GM18517 (cell line): Measurements from ENCODE around the gene ITPR1.

Experiments
- ATAC-seq: cut with Tn5 transposase; IDR thresholded peaks from one replicate; pipeline ENCODE4 v1.9.1; 2021; ENCODE audit warnings: mild to moderate bottlenecking, moderate library complexity; ENCODE audit not compliant: unreplicated experiment

Gene ITPR1

GRCh38 chr3:4770561-4770960, 277.4 kb downstream of the ITPR1 start:
- ATAC-seq, result no peak

- ATAC-seq, result no peak
These were observed 278.1 kb downstream of the ITPR1 start for GRCh38 chr3:4771243-4771642.

GRCh38 chr3:4772171-4772804, 279.1 kb downstream of the ITPR1 start:
- no peak for ATAC-seq

GRCh38 chr3:4772858-4773257, 279.7 kb downstream of the ITPR1 start:
- no peak for ATAC-seq

GRCh38 chr3:4773583-4773982, 280.4 kb downstream of the ITPR1 start:
- no peak for ATAC-seq

GRCh38 chr3:4774531-4774930, 281.4 kb downstream of the ITPR1 start:
- ATAC-seq, result no peak

GRCh38 chr3:4776399-4776979, 283.3 kb downstream of the ITPR1 start:
- ATAC-seq, result peak; percentile 25

GRCh38 chr3:4776980-4777581, 283.9 kb downstream of the ITPR1 start:
- ATAC-seq, result peak; percentile 90

- ATAC-seq, result no peak
These were observed 285.0 kb downstream of the ITPR1 start for GRCh38 chr3:4778119-4778518.

GRCh38 chr3:4778740-4779139, 285.6 kb downstream of the ITPR1 start:
- ATAC-seq, result no peak

GRCh38 chr3:4780545-4780957, 287.4 kb downstream of the ITPR1 start:
- no peak for ATAC-seq

- ATAC-seq, result no peak
These were observed 288.9 kb downstream of the ITPR1 start for GRCh38 chr3:4782095-4782494.

- no peak for ATAC-seq
These were observed 292.4 kb downstream of the ITPR1 start for GRCh38 chr3:4785551-4785950.

- ATAC-seq, result no peak
These were observed 293.3 kb downstream of the ITPR1 start for GRCh38 chr3:4786431-4786830.

GRCh38 chr3:4791358-4791757, 298.2 kb downstream of the ITPR1 start:
- no peak for ATAC-seq

- ATAC-seq, result no peak
These were observed 300.2 kb downstream of the ITPR1 start for GRCh38 chr3:4793311-4793710.

- no peak for ATAC-seq
These were observed 301.2 kb downstream of the ITPR1 start for GRCh38 chr3:4794331-4794730.

- ATAC-seq, result no peak
These were observed 301.6 kb downstream of the ITPR1 start for GRCh38 chr3:4794798-4795197.

GRCh38 chr3:4795905-4796304, 302.8 kb downstream of the ITPR1 start:
- ATAC-seq, result no peak

GRCh38 chr3:4797201-4797705, 304.1 kb downstream of the ITPR1 start:
- ATAC-seq, result no peak

- no peak for ATAC-seq
These were observed 306.4 kb downstream of the ITPR1 start for GRCh38 chr3:4799266-4800256.
